ENCODE measurements around the gene THSD4. TPM values are rescaled to one million over a fixed set of nuclear protein-coding genes. Genes with fewer than 3 reads are reported as not detected.

Gene THSD4
- total RNA-seq, 1 donor from 2014 or later: 2.5 TPM

- no peak for FAIRE-seq
- no peak overlapping the region for H3K4me3 Mint-ChIP-seq (ENCODE audit: unreplicated experiment)
- no peaks in the 10 kb centered on the region for H3K9me3 Mint-ChIP-seq (ENCODE audit: unreplicated experiment)
These were observed 2.8 kb upstream of the THSD4 start for GRCh38 chr15:71112429-71112828.

DNA sequence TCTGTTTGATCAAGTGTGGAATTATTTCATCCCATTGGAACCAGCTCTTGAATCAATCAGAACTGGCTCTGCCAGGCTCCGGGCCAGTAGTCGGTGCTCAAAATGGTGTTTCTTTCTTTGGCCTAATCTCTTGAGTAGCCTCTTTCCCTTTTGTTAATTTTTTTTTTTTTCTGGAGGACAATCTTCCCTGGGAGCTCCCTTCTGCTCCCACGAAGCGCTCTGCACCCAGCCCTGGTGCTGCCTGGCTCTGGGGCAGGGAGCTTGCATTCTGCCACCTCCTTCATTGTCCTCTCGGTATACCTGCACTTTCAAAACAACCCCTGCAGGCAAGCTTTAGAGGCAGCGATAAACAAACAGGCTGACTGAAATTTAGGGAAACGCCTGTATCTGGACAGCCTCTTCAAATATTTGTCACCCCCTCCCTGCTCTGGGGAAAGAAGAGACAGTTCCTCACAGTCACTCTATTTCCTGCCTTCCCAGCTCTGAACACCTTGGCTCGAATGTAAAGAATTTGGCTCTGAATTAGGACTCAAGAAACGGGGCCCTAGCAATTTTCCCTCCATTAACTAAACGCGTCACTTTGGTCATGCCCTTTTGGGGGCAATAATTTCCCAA lies 1.1 kb upstream of the THSD4 start:
- Histone ChIP-seq H3K27me3 (ENCODE audit: insufficient read depth, low read length) (no peaks in the 10 kb centered on the region), H3K79me2 (ENCODE audit: insufficient read depth, low read length) (peaks cover 28% of the 10 kb centered on the region), H3K4me3 (ENCODE audit: insufficient read depth, low read depth, low read length) (no peak overlapping the region), H3K9ac (ENCODE audit: low read length) (no peak overlapping the region), H3K4me1 (ENCODE audit: insufficient read depth, low read length) (peaks cover 19% of the 10 kb centered on the region), H3K9me3 (ENCODE audit: insufficient read depth, low read depth, low read length) (no peaks in the 10 kb centered on the region), H2AFZ (ENCODE audit: low read depth, low read length) (no peak overlapping the region), H3K36me3 (ENCODE audit: insufficient read depth, low read length) (no peaks in the 10 kb centered on the region), H3K27ac (ENCODE audit: low read depth, low read length) (no peak overlapping the region), H4K20me1 (ENCODE audit: insufficient read depth, low read length) (no peaks in the 10 kb centered on the region), H3K4me2 (ENCODE audit: low read length) (no peak overlapping the region)
- TF ChIP-seq EZH2 (IDR thresholded peaks at IDR 0.05; ENCODE audit: insufficient read depth, low read length): no peak
- TF ChIP-seq, protein P1, sequence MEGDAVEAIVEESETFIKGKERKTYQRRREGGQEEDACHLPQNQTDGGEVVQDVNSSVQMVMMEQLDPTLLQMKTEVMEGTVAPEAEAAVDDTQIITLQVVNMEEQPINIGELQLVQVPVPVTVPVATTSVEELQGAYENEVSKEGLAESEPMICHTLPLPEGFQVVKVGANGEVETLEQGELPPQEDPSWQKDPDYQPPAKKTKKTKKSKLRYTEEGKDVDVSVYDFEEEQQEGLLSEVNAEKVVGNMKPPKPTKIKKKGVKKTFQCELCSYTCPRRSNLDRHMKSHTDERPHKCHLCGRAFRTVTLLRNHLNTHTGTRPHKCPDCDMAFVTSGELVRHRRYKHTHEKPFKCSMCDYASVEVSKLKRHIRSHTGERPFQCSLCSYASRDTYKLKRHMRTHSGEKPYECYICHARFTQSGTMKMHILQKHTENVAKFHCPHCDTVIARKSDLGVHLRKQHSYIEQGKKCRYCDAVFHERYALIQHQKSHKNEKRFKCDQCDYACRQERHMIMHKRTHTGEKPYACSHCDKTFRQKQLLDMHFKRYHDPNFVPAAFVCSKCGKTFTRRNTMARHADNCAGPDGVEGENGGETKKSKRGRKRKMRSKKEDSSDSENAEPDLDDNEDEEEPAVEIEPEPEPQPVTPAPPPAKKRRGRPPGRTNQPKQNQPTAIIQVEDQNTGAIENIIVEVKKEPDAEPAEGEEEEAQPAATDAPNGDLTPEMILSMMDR (IDR thresholded peaks at IDR 0.05; ENCODE audit: insufficient read depth, low read depth, low read length): no peak
- H3K27ac Mint-ChIP-seq (ENCODE audit: unreplicated experiment): no peak overlapping the region
- no peaks in the 10 kb centered on the region for H3K9me3 Mint-ChIP-seq (ENCODE audit: unreplicated experiment)
- H3K27me3 Mint-ChIP-seq (ENCODE audit: low read depth, unreplicated experiment): peaks cover 15% of the 10 kb centered on the region
- no peak for FAIRE-seq
- H3K4me3 Mint-ChIP-seq (ENCODE audit: unreplicated experiment): peak overlapping the region; percentile 77
- no peaks in the 10 kb centered on the region for H3K36me3 Mint-ChIP-seq (ENCODE audit: low read depth, unreplicated experiment)
- H3K4me1 Mint-ChIP-seq (ENCODE audit: low read depth, unreplicated experiment): peaks cover 21% of the 10 kb centered on the region
- DNase-seq (ENCODE audit: low read depth): no peak

More at GRCh38 chr15:71112429-71112828, 2.8 kb upstream of the THSD4 start:
- TF ChIP-seq EZH2 (IDR thresholded peaks at IDR 0.05; ENCODE audit: insufficient read depth, low read length): no peak
- TF ChIP-seq, protein P1 (IDR thresholded peaks at IDR 0.05; ENCODE audit: insufficient read depth, low read depth, low read length): no peak
- Mint-ChIP-seq H3K36me3 (ENCODE audit: low read depth, unreplicated experiment) (no peaks in the 10 kb centered on the region), H3K4me1 (ENCODE audit: low read depth, unreplicated experiment) (peaks cover 24% of the 10 kb centered on the region), H3K27me3 (ENCODE audit: low read depth, unreplicated experiment) (peaks cover 6% of the 10 kb centered on the region), H3K27ac (ENCODE audit: unreplicated experiment) (no peak overlapping the region)
- Histone ChIP-seq H2AFZ (ENCODE audit: low read depth, low read length) (no peak overlapping the region), H3K4me3 (ENCODE audit: insufficient read depth, low read depth, low read length) (no peak overlapping the region), H3K9ac (ENCODE audit: low read length) (no peak overlapping the region), H3K4me2 (ENCODE audit: low read length) (no peak overlapping the region), H3K4me1 (ENCODE audit: insufficient read depth, low read length) (peaks cover 19% of the 10 kb centered on the region), H3K79me2 (ENCODE audit: insufficient read depth, low read length) (peaks cover 14% of the 10 kb centered on the region), H3K27me3 (ENCODE audit: insufficient read depth, low read length) (no peaks in the 10 kb centered on the region), H3K27ac (ENCODE audit: low read depth, low read length) (no peak overlapping the region), H4K20me1 (ENCODE audit: insufficient read depth, low read length) (no peaks in the 10 kb centered on the region), H3K36me3 (ENCODE audit: insufficient read depth, low read length) (no peaks in the 10 kb centered on the region), H3K9me3 (ENCODE audit: insufficient read depth, low read depth, low read length) (no peaks in the 10 kb centered on the region)
- DNase-seq (ENCODE audit: low read depth): peak; percentile 50
